ENCODE data around the gene OLFML1. TPM values are rescaled to one million over a fixed set of nuclear protein-coding genes. Genes with fewer than 3 reads are reported as not detected.

Gene OLFML1
- total RNA-seq, 1 donor, result 2.2 TPM

- no peak for DNase-seq (ENCODE audit: low read depth)
- TF ChIP-seq CTCF (IDR thresholded peaks at IDR 0.05; ENCODE audit: insufficient read depth, low read depth, low read length), result peak; percentile 18
These were observed 63.5 kb downstream of the OLFML1 start for GRCh38 chr11:7548659-7549274.

GRCh38 chr11:7549681-7550080 is 64.4 kb downstream of the OLFML1 start:
- H3K4me3 ChIP-seq (ENCODE audit: low read depth, low read length), result no peak overlapping the region
- DNase-seq (ENCODE audit: low read depth), result no peak
- TF ChIP-seq CTCF (IDR thresholded peaks at IDR 0.05; ENCODE audit: insufficient read depth, low read depth, low read length), result no peak

More at GRCh38 chr11:7548659-7549274, 63.5 kb downstream of the OLFML1 start:
- H3K4me3 ChIP-seq (ENCODE audit: low read depth, low read length), result no peak overlapping the region

- peak; percentile 51 for DNase-seq (ENCODE audit: low read depth)
- H3K4me3 ChIP-seq (ENCODE audit: low read depth, low read length), result no peak overlapping the region
- no peak for TF ChIP-seq CTCF (IDR thresholded peaks at IDR 0.05; ENCODE audit: insufficient read depth, low read depth, low read length)
These were observed 66.3 kb downstream of the OLFML1 start for GRCh38 chr11:7551571-7551970.

GRCh38 chr11:7552666-7553065 is 67.4 kb downstream of the OLFML1 start:
- DNase-seq (ENCODE audit: low read depth), result no peak
- no peak for TF ChIP-seq CTCF (IDR thresholded peaks at IDR 0.05; ENCODE audit: insufficient read depth, low read depth, low read length)
- no peak overlapping the region for H3K4me3 ChIP-seq (ENCODE audit: low read depth, low read length)

GRCh38 chr11:7555052-7555699 is 69.9 kb downstream of the OLFML1 start:
- no peak for DNase-seq (ENCODE audit: low read depth)
- no peak for TF ChIP-seq CTCF (IDR thresholded peaks at IDR 0.05; ENCODE audit: insufficient read depth, low read depth, low read length)
- no peak overlapping the region for H3K4me3 ChIP-seq (ENCODE audit: low read depth, low read length)

GRCh38 chr11:7558046-7558445 is 72.7 kb downstream of the OLFML1 start:
- no peak for TF ChIP-seq CTCF (IDR thresholded peaks at IDR 0.05; ENCODE audit: insufficient read depth, low read depth, low read length)
- no peak for DNase-seq (ENCODE audit: low read depth)
- no peak overlapping the region for H3K4me3 ChIP-seq (ENCODE audit: low read depth, low read length)

Measured in fibroblast of villous mesenchyme (primary cell).